ENCODE results near the gene LYRM1.

GRCh38 chr16:20952139-20952920, 51.8 kb downstream of the LYRM1 start:
- TF ChIP-seq CTCF (IDR thresholded peaks at IDR 0.05) = no peak
- no peak for TF ChIP-seq POLR2A (IDR thresholded peaks at IDR 0.05)
- TF ChIP-seq EP300 (IDR thresholded peaks at IDR 0.05) = no peak
- TF ChIP-seq POLR2AphosphoS5 (IDR thresholded peaks at IDR 0.05) = no peak

All from suprapubic skin (tissue), 4 donors.